GM12878 (cell line): ENCODE results near the gene TPM4. TPM values are rescaled to one million over a fixed set of nuclear protein-coding genes. Genes with fewer than 3 reads are reported as not detected.
A peak's percentile ranks its signal among the peaks of the same experiment; 100 is the strongest.

Source experiments
- CHD1 ChIP-seq: IDR thresholded peaks from 2 replicates; pipeline ENCODE4 v1.6.1; 2012; ENCODE audit warnings: low read depth, low read length, improper control_type of control experiment
- CREB1 ChIP-seq: IDR thresholded peaks from 2 replicates; pipeline ENCODE4 v1.6.1; 2012; ENCODE audit warnings: low read depth, mild to moderate bottlenecking, inconsistent platforms
- EP300 ChIP-seq, 2 experiments: fragments of 150-350 bp in 1 of 2; IDR thresholded peaks; 2 replicates each; pipeline ENCODE4 v1.6.1; 2011 to 2012; ENCODE audit warnings: low read depth in 2 of 2, low read length in 2 of 2, borderline replicate concordance in 1 of 2, improper control_type of control experiment in 1 of 2, inconsistent platforms in 1 of 2; ENCODE audit not compliant: control insufficient read depth in 1 of 2
- LARP7 ChIP-seq: fragments of 450-650 bp; IDR thresholded peaks from 2 replicates; pipeline ENCODE4 v1.6.1; 2017; ENCODE audit warnings: mild to moderate bottlenecking
- MYC ChIP-seq: IDR thresholded peaks from 2 replicates; pipeline ENCODE4 v1.6.1; 2011; ENCODE audit warnings: mild to moderate bottlenecking, low read length, moderate library complexity, inconsistent platforms; ENCODE audit not compliant: insufficient read depth, insufficient replicate concordance, insufficient read length, severe bottlenecking
- NR2C1 ChIP-seq: fragments of 450-650 bp; IDR thresholded peaks from 2 replicates; pipeline ENCODE4 v1.6.1; 2017; ENCODE audit warnings: antibody characterized with exemption, mild to moderate bottlenecking, moderate library complexity
- PML ChIP-seq: IDR thresholded peaks from 2 replicates; pipeline ENCODE4 v1.6.1; 2012; ENCODE audit warnings: low read length, inconsistent platforms
- POLR2AphosphoS2 ChIP-seq: IDR thresholded peaks from 2 replicates; pipeline ENCODE4 v1.6.1; 2011; ENCODE audit warnings: low read depth, mild to moderate bottlenecking, low read length, improper control_type of control experiment, moderate library complexity
- PRDM15 ChIP-seq: fragments of 450-650 bp; formaldehyde crosslinking; IDR thresholded peaks from 2 replicates; pipeline ENCODE4 v1.4.0; 2020; ENCODE audit warnings: mild to moderate bottlenecking, moderate library complexity
- RUNX3 ChIP-seq: IDR thresholded peaks from 2 replicates; pipeline ENCODE4 v1.6.1; 2012; ENCODE audit warnings: low read length, inconsistent platforms
- ZNF217 ChIP-seq: fragments of 450-650 bp; IDR thresholded peaks from 2 replicates; pipeline ENCODE4 v1.6.1; 2017; ENCODE audit warnings: antibody characterized with exemption, mild to moderate bottlenecking
- ZSCAN29 ChIP-seq: fragments of 450-650 bp; IDR thresholded peaks from 2 replicates; pipeline ENCODE4 v1.6.1; 2017; ENCODE audit warnings: mild to moderate bottlenecking, moderate library complexity
- polyA plus RNA-seq, 11 experiments: library from polyadenylated mRNA; depleted of rRNA in 4 of 11; unstranded in 6 of 11; stranded (reverse) in 5 of 11; fragments of >200 nt; fragmentation: Nextera tagmentation in 4 of 11; fragmentation: Illumina TruSeq in 1 of 11; extraction: Ambion mirVana in 4 of 11; extraction: Trizol in 1 of 11; gene quantifications; 1 replicate in 1 of 11; 2 replicates in 10 of 11; pipeline versions ENCODE4 v1.2.1 to v1.2.3, GENCODE V29; 2011 to 2016; ENCODE audit warnings: inconsistent platforms in 2 of 11, missing spikeins in 2 of 11, low read depth in 1 of 11
- total RNA-seq, 4 experiments: library from RNA; depleted of rRNA in 3 of 4; stranded (reverse); fragments of >200 nt in 3 of 4; fragmentation: Illumina TruSeq in 1 of 4; extraction: Trizol in 1 of 4; gene quantifications; 2 replicates each; pipeline versions ENCODE4 v1.2.1 to v1.2.3, GENCODE V29; 2013 to 2021
- TF ChIP-seq, protein P1 (sequence below): fragments of 450-650 bp; IDR thresholded peaks from 2 replicates; pipeline ENCODE4 v1.6.1; 2017; ENCODE audit warnings: antibody characterized with exemption, mild to moderate bottlenecking, moderate library complexity
- TF ChIP-seq, protein P2 (sequence below): fragments of 450-650 bp; IDR thresholded peaks from 2 replicates; pipeline ENCODE4 v1.6.1; 2018; ENCODE audit warnings: borderline replicate concordance, mild to moderate bottlenecking; ENCODE audit not compliant: partially characterized antibody
- TF ChIP-seq, protein P3 (sequence below): fragments of 450-650 bp; conservative IDR thresholded peaks from 2 replicates; pipeline ENCODE4 v1.6.1; 2017; ENCODE audit warnings: mild to moderate bottlenecking, moderate library complexity

Gene TPM4
- total and polyA plus RNA-seq, 10 of the 15 experiments (the other 5 are each of a cell fraction or from before 2014, with no cell fraction given): 183 to 620 (median 407) TPM

- TF ChIP-seq PRDM15 (no peak), RUNX3 (no peak; the same call in 1 of the 2 replicates), POLR2AphosphoS2 (peak; percentile 96), NR2C1 (peak; percentile 32; the same call in 1 of the 2 replicates), CHD1 (0 out of 2 replicates have a peak, but pooled peaks have one; percentile 2), LARP7 (peak; percentile 100), PML (peak; percentile 60), MYC (no peak), CREB1 (peak; percentile 95), ZSCAN29 (0 out of 2 replicates have a peak, but pooled peaks have one; percentile 41), ZNF217 (0 out of 2 replicates have a peak, but pooled peaks have one; percentile 41), EP300 (IDR thresholded peaks at IDR 0.05; ENCODE audit: borderline replicate concordance in 1 of 2, control insufficient read depth in 1 of 2, low read depth in 2 of 2, low read length in 2 of 2) (peak in 1 of 2 experiments; percentile 26; a peak in 2 of 4 replicates)
- TF ChIP-seq, protein P1, sequence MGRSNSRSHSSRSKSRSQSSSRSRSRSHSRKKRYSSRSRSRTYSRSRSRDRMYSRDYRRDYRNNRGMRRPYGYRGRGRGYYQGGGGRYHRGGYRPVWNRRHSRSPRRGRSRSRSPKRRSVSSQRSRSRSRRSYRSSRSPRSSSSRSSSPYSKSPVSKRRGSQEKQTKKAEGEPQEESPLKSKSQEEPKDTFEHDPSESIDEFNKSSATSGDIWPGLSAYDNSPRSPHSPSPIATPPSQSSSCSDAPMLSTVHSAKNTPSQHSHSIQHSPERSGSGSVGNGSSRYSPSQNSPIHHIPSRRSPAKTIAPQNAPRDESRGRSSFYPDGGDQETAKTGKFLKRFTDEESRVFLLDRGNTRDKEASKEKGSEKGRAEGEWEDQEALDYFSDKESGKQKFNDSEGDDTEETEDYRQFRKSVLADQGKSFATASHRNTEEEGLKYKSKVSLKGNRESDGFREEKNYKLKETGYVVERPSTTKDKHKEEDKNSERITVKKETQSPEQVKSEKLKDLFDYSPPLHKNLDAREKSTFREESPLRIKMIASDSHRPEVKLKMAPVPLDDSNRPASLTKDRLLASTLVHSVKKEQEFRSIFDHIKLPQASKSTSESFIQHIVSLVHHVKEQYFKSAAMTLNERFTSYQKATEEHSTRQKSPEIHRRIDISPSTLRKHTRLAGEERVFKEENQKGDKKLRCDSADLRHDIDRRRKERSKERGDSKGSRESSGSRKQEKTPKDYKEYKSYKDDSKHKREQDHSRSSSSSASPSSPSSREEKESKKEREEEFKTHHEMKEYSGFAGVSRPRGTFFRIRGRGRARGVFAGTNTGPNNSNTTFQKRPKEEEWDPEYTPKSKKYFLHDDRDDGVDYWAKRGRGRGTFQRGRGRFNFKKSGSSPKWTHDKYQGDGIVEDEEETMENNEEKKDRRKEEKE: peak; percentile 71
- TF ChIP-seq, protein P2, sequence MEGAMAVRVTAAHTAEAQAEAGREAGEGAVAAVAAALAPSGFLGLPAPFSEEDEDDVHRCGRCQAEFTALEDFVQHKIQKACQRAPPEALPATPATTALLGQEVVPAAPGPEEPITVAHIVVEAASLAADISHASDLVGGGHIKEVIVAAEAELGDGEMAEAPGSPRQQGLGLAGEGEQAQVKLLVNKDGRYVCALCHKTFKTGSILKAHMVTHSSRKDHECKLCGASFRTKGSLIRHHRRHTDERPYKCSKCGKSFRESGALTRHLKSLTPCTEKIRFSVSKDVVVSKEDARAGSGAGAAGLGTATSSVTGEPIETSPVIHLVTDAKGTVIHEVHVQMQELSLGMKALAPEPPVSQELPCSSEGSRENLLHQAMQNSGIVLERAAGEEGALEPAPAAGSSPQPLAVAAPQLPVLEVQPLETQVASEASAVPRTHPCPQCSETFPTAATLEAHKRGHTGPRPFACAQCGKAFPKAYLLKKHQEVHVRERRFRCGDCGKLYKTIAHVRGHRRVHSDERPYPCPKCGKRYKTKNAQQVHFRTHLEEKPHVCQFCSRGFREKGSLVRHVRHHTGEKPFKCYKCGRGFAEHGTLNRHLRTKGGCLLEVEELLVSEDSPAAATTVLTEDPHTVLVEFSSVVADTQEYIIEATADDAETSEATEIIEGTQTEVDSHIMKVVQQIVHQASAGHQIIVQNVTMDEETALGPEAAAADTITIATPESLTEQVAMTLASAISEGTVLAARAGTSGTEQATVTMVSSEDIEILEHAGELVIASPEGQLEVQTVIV: no peak
- TF ChIP-seq, protein P3, sequence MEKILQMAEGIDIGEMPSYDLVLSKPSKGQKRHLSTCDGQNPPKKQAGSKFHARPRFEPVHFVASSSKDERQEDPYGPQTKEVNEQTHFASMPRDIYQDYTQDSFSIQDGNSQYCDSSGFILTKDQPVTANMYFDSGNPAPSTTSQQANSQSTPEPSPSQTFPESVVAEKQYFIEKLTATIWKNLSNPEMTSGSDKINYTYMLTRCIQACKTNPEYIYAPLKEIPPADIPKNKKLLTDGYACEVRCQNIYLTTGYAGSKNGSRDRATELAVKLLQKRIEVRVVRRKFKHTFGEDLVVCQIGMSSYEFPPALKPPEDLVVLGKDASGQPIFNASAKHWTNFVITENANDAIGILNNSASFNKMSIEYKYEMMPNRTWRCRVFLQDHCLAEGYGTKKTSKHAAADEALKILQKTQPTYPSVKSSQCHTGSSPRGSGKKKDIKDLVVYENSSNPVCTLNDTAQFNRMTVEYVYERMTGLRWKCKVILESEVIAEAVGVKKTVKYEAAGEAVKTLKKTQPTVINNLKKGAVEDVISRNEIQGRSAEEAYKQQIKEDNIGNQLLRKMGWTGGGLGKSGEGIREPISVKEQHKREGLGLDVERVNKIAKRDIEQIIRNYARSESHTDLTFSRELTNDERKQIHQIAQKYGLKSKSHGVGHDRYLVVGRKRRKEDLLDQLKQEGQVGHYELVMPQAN: peak; percentile 84
These were observed at the start of gene TPM4 (continued) for GRCh38 chr19:16076154-16076957.
